Measurements from ENCODE around the gene KBTBD3.

DNA sequence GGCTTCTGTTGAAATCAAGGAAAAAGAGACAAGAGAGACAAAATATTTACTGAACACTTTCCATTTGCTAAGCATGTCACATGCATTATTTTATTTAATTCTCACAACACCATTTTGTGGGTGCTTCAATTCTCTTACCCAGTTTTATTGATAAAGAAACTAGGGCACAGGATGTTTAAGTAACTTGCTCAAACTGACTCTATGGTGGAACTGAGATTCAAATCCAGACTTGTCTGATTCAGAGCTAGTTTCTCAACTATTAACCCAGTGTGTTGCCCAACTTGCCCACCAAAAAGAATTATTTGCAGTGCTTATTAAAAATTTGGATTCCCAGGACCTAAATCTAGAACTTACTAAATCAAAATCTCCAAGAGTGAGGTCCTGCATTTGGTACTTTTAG, 33.6 kb downstream of the KBTBD3 start:
- TF ChIP-seq GATA1 (IDR thresholded peaks at IDR 0.05; ENCODE audit: low read depth, low read length) = no peak
- TF ChIP-seq POLR2A (IDR thresholded peaks at IDR 0.05; ENCODE audit: low read length) = no peak
